HG03280 (cell line): ENCODE measurements around the gene CNTNAP4.

ENCODE experiments used
- ATAC-seq: cut with Tn5 transposase; IDR thresholded peaks from one replicate; pipeline ENCODE4 v1.9.1; 2021; ENCODE audit warnings: mild to moderate bottlenecking, moderate library complexity; ENCODE audit not compliant: unreplicated experiment

CNTNAP4 gene

DNA sequence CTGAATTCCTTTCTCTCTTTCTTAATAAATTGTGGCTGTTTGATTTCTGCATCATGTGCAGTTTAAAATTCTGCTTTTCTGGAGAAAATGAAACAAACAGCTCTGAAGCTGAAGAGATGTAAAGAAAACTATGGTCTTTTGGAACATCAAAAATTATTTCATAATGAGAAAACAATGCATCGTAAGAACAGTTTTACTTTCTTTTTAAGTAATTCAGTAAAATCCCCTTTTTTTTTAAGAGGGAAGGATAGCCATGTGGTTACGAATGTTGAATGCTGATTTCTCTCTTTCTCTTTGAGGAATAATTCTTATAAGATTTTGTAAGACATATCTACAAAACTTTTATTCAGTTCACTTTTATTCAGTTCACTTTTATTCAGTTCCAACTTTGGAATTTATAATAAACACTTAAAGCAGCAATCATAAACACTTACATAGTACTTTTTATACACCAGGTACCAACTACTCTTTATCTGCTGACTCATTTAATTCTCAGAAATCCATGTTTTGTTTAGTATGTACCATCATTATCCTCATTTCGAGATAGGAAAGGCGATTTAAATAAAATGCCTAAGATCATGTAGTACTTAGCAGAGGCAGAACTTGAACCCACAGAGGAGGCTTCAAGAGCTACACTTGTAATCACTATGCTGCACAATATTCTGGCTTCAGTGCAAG is 26.6 kb downstream of the CNTNAP4 start:
- ATAC-seq, result no peak

DNA sequence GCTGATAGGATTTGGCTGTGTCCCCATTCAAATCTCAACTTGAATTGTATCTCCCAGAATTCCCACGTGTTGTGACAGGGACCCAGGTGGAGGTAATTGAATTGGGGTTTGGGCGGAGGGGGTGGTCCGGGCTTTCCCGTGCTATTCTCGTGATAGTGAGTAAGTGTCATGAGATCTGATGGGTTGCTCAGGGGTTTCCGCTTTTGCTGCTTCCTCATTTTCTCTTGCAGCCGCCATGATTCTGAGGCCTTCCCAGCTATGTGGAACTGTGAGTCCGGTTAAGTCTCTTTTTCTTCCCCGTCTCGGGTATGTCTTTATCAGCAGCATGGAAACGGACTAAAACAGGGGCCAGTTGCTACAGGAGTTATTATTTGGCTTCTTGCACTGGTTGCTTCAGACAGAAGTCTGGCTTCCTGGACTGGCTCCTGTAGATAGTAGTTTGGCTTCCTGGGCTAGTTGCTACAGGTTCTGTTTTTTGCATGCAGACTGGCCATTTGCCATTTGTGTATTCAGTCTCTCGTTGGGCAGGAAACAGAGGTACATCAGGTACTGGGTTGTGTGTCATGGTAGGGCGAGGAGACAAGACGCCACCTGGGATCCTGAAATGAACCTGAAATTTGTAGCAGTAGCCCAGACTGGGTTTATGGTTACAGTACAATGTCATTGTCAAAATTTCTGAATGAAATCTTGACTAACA is 32.6 kb downstream of the CNTNAP4 start:
- ATAC-seq, result no peak

DNA sequence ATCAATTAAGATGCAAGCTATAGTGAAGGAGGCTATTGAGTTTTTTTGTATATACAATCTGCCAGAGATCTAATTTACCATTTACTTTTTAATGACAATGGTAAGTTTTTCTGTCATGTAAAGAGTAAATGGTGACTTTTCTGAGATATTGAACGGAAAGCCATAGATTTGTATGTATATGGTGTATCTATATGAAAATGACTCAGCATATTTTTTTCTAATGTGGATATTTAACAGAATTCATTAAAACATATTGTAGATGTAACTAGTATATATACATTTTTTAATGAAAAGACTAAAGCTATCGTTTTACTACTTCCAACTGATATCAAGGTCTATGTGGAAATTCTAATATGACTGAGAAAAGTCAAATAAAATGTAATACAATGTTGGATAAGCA is 34.1 kb downstream of the CNTNAP4 start:
- no peak for ATAC-seq

DNA sequence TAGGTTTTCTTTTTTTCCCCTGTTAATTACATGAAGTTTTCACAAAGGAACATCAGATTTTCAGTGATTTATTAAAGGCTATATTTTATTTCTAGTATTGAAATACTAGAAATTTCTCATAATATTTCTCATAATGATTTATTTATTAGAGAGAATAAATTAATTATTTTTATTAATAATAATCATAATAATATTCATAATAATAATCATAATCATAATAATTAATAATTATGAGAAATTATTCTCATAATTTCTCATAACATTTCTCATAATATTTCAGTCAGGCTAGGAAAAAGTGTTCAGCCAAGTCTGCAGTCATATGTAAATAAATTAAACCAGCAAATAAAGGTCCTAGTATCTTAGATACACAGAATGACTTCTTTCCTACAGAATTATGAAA is 41.4 kb downstream of the CNTNAP4 start:
- ATAC-seq, result no peak

DNA sequence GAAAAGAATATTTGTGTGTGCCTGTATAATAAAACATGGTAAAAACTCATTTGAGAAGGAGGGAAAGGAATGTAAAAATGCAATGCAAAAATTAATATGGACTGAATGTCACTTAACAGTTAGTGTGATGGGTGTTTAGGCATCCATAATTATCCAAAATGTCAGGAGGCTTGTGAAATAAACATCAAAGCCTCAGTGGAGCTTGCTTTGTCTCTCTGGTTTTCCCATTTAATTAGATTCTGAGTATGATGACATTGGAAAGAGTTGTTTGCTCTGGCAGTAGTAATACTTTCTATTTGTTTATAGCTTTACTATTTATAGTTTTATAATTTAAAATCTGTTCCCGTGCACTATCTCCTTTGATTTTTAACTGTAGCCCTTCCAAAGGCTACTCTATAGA is 51.9 kb downstream of the CNTNAP4 start:
- no peak for ATAC-seq

DNA sequence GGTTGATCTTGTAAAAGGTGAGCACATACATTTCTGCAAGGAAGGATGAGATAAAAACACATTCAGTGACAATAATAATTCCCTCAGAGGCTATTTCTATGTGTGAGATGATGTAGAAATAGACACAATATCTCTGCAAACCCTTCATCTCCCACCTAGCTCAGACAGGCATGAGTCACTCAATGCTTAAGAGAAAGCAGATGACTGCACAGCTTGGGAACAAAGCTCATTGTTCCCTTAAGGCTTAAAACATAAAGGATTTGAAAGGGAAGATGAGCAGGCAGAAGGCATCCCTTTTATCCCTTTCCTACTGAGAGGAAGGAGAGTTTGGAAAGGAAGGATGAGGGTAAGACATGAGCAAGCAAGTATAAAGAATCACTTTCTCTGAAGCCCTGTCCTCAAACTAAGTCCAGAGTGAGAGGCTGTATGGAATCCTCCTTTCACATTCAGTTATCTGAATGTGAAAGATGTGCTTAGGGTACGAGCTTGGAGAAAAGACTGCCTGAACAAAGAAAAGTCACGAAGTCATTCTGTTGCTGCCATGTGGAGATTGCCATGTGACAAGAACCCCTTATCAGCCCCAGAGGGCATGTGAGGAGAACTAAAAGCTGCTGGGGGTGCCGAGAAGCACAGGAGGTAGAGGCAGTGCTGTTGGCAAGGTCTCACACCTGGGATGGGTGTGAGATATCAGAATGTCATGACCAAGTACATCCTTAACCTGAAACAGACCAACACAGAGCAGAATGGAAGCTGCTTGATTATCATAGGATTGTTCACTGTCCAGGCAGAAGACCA is 58.2 kb downstream of the CNTNAP4 start:
- ATAC-seq, result no peak

DNA sequence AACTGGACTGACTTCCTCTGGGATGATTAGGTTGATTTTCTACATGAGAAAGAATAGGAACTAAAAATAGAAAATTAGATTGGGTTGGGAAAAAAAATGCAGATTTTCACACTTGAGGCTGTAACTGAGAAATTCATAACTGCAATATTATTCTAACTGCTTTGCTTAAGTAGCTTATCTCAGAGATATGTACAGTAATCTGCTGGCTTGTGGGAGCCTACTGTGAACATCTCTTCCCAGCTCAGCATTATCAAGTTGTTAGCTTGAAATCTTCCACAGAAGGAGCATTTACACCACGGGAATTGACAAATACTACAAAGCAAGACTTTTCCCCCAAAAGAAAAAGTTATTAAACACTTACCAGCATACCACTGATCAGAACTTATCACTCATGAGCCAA is 58.9 kb downstream of the CNTNAP4 start:
- no peak for ATAC-seq

DNA sequence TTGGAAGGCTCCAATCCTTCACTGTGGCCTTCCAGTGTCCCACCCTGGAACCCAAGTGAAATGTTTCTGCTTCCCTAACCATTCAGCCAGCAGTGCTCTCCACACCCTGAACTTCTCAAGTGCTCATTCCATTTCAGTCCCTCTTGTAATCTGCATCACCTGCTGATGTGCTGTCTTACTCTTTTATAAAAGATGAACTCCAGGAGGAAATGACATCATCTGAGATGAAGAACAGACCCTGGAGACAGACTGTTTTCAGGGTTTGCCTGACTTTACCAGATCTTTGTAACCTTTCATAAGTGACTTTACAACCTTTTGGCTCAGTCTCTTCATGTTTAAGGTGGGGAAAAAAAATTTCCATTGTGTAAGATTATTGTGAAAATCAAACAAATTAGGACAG is 61.3 kb downstream of the CNTNAP4 start:
- no peak for ATAC-seq

DNA sequence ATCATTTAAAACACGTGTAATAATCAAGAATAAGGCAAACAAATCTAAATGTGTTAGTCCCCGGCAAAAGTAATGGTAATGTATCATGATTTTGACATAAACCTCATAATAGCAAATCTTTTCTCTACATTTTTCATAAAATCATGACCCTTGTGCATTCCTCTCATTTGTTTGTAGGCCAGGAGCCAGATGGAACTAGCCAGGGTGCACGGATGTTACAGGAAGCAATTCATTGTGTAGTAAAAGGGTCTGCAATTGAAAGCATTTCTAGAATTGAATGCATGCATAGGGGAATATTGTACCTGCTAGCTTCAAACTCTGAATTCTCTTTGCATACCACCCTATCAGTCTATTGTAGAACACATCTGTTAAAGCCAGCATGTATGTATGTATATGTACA is 66.6 kb downstream of the CNTNAP4 start:
- no peak for ATAC-seq

DNA sequence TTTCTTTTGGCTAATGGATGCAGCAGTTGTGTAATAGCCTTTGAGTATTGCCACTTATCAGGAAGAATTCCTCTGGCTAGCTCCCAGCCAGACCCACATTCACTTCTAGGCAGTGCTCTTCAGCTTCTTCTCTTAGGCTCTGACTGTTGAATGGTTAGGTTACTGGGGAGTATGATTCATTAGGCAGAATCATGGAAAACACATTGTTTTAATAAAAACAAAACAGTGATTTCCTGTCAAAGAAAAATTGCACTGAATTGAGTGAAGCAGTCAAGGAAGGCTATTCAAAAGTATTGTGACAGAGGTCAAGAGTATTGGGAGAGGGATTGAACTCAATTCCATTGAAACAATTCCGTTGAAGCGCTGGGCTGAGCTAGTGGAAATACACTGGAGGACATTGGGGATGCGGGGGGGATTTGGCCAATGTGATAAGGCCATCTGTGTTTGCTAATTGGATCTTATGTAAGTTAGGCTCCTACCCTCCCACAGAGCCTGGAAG is 68.0 kb downstream of the CNTNAP4 start:
- no peak for ATAC-seq

DNA sequence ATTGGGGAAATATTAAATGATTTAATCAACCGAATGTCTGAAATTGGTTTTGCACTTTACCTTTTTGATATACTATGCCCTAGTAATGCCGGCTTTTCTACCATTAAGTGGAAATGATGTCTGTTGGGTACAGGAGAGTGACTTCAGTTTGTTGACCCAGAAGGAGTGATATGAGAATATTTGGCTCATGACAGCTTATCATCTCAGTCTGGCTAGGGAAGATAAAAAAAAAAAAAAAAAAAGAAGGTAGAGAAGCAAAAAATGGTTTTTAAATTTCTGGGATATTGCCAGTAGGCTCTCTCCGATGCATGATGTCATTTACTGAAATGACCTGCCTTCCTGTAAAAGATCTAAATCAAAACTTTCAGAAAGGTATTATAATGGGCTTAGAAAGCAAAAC is 69.0 kb downstream of the CNTNAP4 start:
- no peak for ATAC-seq

DNA sequence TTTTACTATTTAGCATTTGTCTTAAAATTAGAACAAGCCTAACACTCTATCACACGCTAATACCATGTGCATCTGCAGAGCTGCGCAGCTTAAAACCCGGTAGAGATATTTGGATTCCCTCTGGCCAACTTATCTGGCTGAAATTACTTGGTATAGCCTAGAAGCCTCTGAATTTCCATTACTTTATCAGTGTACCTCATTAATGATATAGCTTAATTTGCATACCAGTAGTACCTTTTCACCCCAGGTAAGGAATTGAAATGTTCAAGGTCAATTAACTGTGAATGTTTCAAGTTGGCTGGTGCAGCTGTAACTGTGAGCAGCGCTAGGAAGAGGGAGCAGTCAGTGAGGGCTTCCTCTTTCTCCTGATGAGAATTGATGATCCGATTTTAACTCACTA is 74.2 kb downstream of the CNTNAP4 start:
- no peak for ATAC-seq

DNA sequence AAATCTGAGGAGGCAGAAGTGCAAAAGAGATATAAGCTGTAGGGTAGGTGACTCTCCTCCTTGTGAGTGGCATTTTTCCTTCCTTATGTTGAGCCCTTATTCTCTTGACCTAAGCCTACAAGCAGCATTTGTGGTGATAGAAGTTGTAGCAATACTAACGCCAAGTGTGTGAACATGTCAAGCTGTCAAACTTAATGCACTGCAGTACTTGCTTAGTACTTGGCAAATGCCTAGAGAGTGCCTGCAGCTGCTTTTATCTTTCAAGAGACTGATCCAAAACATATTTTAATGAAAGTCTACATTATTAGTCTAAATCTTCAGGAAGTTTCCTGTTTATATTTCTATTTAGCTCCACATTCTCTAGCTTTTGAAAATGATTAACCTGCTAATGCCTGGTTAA is 83.2 kb downstream of the CNTNAP4 start:
- no peak for ATAC-seq

DNA sequence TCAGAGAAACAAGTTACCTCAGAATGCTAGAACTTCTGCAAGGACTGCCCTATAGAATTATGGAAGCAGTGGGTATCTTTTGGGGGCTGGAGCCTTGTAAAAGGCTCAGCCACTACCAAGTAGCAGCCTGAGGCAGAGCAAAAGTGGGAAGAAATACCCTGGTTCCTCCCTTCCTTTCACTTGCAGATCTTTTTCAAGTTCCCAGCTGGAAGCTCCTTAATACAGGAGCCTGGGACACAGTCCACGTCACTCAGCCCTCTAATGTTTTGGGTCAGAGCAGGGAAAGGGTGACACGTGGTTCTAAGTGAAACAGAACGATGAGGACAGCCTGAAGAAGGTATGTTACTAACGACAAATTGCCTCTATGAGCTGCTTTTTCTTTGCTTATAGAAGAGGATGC is 93.1 kb downstream of the CNTNAP4 start:
- ATAC-seq, result no peak

DNA sequence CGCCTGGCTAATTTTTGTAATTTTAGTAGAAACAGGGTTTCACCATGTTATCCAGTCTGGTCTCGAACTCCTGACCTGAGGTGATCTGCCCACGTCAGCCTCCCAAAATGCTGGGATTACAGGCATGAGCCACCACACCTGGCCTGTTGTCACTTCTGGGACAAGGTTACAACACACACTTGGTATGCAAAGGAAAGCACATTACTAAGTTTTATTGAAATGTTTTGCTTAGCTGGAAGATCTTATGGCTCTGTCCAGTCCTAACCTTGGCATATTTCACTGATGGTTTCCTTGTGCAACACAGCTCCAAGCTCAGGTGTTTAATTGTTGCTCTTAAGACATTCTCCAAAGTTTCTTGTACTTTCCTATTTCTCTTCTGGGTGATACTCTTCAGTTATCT is 94.2 kb downstream of the CNTNAP4 start:
- no peak for ATAC-seq

DNA sequence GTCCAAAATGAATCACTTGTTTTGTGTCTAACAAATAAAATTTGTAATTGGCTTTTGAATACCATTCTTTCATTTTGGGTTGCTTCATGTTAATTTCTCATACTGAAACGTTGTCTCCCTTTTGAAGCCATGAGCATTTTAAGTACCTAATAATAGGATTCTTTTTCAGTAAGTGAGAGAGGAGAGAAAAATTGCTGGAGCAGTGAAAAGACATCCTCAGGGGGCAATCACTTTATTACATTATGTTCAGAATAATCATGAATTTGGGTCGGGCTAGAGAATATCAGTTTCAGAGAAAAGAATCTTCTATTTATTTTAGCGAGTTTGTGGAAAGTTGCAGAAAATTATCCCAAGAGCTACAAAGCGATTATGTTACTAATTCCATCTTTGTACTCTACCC is 96.8 kb downstream of the CNTNAP4 start:
- no peak for ATAC-seq

DNA sequence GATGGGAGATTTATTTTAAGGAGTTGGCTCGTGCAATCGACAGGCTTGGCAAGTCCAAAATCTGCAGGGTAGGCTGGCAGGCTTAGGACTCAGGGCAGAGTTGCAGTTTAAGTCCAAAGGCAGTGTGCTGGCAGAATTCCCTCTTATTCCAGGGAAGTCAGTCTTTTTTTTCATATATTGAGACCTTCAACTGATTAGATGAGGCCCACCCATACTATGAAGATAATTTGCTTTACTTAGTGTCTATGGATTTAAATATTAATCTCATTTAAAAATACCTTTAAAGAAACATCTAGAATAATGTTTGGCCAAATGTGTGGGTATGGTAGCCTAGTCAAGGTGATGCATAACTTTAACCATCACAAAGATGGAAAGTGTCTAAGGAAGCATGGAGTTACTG is 99.8 kb downstream of the CNTNAP4 start:
- ATAC-seq, result no peak

DNA sequence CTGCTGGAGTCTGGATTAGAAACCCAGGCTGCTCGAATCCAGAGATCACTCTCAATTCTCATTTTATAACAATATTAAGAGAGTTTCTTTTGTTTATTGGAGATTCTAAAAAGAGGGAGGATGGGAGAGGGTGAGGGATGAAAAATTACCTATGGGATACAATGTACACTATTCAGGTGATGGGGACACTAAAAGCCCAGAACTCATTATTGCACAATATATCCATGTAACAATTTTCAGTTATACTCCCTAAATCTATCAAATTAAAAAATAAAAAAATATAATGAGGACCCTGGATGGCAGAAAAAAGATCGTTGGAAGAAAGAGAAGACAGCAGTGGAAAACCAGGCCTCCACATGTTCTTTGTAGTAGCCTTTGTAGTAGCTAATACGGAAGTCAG is 100.8 kb downstream of the CNTNAP4 start:
- ATAC-seq, result no peak

DNA sequence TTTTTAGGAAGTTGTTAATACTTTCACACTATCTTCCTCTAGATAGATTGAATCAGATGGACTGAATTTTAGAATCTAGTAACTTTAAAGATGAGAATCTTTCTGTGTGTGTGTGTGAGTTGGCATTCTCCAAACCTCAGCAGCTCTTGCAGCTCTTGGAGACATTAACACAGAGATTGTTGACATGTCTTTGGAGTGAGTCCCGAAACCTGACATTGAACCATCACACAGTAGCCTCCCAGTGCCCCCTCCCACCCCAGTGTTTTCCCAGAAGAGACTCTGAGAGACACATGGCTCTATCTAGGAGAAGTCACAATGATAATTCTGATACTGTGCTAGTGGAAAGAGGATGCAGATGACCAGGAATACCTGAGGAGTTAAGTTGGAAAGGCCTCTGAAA is 103.9 kb downstream of the CNTNAP4 start:
- ATAC-seq, result no peak

DNA sequence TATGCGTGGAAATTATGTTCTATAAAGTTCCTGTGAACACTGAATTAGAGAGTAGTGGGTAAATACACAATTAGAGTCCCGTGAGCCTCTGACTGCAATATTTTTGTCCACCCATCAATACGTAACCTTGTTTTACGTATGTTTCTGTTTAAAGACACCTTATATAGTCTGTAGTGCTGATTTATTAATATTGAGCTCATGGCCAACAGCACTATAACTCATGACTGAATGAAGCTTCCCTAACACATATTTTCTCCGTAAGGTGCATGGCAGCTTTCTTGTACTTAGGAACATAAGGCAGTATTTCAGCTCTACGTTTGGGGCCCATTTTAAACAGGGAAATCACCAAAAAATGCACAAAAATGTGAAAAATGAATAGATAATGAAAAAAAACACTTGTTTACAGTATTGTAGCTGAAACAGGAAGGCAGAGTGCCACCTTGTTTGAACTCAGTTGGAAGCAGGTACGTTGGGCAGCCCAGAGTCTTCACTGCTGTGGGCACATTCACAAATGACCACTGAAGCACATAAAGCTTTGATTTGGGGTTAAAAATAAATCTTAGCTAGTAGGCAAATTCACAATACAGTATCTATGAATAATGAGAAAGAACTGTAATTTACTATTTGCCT is 108.5 kb downstream of the CNTNAP4 start:
- no peak for ATAC-seq

DNA sequence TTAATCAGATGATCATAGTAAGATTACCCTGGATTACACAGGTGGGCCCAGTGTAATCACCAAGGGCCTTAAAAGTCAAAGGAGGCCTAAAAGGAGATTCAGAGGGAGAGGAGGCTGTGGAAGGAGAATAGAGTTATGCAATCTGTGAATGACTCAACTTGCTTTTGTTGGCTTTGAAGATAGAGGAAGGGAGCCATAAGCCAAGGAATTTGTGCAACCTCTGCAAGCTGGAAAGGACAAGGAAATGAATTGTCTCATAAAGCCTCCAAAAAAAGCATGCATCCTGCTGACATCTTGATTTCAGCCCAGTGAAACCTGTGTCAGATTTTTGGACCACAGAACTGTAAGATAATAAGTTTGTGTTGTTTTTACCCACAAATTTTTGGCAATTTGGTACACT is 109.6 kb downstream of the CNTNAP4 start:
- ATAC-seq, result no peak
